ENCODE data around the gene MRPL12.
A peak's percentile ranks its signal among the peaks of the same experiment; 100 is the strongest.

The MRPL12 gene

DNA sequence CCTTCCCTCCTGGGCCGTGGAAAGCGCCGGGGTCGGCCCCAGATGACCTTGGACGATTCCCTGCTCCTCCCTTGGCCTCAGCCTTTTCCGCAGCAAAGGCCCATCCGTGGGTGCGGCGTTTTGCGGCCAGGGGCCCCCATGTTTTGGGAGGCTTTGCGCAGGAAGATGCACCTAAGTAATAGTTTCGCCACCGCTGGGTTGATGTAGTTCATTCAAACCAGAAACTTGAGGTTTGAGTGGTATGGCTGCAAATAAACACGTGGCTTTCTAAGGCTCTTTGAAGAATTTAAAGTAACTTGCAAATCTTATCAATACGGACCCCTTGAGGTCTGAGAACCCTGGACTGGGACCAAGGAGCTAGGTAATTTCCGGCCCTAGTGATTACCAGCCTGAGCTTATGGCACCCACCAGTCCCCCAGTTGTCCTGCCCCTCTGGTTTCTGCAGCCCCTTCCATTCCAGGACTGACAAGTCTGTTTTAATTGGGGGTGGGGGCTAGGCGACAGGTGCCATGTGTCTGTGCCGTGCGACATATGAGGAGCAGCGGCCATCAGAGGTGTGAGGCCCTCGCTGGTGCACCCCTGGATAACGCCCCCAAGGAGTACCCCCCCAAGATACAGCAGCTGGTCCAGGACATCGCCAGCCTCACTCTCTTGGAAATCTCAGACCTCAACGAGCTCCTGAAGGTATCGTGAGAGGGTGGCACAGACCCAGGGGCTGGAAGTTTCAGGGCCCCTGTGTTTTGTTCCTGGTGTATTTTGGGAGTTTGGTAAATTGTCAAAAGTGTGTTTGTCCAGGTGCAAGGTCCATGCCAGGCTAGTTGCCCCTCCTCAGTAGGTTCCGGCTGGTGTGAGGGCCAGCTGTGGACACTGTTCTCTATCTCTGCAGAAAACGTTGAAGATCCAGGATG, 834 bp downstream of the MRPL12 start:
- no peak for DNase-seq

DNA sequence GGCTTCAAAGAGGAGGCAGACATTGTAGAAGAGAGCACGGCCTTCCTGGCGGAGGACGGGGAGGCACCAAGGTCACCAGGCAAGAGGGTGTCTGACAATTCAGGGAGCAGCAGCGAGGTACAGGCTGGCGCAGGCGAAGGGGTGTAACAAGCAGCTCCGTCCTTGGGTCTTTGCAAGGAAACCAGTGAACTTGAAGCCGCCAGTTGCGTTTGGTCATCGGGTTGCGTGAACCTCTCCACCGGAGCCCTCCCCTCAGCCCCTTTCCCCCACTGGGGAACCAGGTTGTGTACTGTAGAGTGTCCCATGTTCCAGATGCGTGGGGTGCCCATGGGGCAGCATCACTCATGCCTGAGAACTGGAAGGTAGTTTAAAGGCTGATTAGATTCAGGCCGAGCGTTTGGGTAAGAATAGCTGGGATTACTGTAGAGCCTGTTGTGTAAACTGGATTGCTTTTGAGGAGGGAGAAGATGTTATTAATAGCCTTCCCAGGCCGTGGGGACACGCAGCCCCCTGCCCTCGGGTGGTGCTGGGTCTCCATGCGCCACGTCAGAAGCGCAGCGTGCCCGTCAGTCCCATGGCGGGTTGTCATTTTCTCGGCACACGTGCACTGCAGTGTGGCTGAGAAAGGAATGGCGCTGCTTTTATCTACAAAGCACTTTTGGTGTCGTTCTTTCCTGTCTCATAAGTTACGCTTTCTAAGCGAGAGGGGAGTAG, 2.5 kb downstream of the MRPL12 start:
- no peak for DNase-seq

DNA sequence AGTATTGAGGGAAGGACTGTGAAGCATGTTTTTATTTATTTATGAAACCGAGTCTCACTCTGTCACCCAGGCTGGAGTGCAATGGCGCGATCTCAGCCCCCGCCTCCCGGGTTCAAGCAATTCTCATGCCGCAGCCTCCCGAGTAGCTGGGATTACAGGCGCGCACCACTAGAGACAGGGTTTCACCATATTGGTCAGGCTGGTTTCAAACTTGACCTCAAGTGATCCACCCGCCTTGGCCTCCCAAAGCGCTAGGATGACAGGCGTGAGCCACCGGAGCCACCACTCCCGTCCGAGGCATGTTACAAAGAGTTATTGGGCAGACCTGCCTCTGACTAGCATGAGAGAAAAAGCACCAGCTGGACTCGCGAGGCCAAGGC, 3.1 kb downstream of the MRPL12 start:
- no peak for DNase-seq

DNA sequence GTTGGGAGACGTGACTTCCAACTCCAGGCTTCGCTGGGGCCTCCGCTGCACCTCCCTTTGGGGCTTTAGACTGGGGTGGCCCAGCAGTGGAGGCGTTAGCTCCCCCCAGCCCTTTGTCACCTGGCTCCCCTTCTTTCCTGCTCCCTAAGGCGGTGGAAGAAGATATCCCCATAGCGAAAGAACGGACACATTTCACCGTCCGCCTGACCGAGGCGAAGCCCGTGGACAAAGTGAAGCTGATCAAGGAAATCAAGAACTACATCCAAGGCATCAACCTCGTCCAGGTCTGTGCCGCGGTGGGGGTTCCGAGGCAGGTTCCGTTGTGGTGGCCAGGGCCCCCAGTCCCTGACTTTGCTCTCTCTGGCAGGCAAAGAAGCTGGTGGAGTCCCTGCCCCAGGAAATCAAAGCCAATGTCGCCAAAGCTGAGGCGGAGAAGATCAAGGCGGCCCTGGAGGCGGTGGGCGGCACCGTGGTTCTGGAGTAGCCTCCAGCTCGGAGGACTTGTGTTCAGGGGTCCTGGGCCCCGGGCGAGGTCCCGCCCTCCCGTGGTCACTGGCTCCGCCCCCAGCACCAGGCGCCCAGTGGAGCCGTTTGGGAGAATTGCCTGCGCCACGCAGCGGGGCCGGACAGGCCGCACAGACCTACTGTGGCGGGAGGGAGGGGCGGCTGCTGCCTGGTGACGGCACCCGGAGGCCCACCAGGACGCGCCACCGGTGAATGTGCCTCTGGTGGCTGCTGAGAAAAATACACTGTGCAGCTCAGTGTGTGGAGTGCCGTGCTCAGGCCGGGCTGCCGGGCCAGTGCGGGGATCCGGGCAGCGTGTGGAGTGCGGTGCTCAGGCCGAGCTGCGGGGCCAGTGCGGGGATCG, 3.8 kb downstream of the MRPL12 start:
- DNase-seq: no peak

DNA sequence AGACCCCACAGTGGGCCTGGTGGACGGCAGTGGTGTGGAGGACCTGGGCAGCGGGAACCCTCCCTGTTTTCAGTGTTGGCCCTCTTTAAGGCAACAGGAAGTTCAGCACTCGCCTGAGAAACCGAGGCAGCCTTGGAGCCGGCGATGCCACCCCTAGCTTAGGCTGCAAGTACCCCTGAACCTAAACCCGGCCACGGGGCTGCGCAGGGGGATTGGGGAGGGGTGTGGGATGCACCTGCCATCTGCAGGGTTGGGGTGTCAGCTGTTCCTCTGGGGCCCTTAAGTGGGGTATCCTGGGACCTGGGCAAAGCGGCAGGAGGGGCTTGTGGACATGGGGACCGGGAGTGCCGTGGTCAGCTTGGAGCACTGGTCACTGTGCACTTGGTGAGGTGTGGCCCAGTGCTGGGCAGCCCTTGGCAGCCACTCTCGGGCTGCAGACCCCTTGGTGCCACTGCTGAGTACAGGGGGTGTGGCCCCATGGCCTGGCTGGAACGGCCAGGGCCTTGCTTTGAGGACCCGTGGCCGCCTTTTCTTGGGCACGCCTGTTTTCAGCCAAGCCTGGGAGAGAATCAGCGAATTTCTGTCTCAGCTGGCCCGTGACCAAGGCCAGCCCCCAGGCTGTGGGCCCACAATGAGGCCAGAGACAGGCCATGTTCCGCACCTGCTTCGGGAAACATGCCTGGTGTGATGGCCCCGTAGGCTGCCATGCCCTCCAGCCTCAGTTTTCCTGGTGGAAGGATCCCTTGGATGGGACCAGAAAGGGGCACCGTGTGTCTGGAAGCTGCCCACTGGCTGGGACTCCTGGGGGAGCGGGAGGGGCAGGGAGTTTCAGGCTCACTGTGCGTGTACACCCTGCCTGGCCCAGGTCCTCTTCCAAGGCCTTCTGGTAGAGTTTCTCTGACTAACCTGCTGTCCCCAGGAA, 4.8 kb downstream of the MRPL12 start:
- DNase-seq: no peak

DNA sequence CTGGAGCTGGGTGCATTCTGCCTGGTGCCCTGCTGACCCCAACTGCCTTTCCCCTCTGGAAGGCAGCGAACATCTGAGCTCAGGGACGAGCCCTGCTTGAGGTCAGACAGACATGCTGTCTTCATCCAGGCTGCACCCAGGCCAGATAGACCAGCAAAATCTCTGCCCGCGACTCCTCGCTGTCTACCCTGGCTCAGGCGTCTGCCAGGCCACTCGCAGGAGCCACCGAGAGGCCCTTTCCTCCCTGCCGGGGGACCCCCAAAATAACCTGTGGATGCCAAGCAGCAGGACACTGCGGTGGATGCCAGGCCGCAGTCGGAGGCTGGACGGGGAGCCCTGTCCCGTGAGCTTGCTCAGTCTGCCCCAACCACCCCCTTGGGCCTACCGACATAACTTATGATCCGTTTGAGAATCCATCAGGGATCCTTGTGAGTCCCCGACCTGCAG, 5.6 kb downstream of the MRPL12 start:
- no peak for DNase-seq

DNA sequence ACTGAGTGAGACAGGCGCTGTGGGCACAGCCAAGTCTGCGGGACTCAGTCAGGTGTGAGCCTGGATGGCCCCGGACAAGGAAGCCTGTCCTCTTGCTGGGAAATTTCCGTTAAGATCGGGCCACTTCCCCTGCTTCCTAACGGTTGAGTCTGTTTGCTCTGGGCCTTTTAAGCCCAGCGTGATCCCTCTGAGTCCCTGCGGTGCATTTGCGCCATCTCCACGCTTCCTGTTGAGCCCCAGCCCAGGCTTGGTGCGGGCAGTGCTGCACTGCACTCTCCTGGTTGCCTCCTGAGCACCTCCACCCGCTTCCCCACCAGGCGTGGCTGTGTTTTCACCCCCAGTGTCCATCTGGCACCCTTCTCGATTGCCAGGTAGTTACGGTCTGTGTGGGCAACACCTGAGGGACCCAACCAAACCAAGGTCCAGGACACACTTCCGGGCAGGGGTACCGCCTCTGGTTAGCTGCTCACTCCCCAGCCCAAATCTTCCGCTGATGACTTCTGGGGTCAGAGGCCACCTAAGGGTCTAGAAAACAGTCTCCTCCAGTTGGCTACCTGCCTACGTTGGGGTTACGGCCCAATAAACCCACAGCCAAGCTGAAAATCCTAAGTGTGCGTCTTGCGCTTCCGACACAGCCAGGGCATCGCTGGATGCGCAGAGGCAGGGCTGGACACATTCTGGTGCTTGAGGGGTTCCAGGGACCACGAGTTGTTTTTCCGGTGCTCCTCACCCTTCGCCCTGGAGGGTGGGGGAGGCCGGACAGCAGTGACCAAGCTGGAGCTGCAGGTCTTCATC, 7.5 kb downstream of the MRPL12 start:
- peak; percentile 74 to 88 for DNase-seq

DNA sequence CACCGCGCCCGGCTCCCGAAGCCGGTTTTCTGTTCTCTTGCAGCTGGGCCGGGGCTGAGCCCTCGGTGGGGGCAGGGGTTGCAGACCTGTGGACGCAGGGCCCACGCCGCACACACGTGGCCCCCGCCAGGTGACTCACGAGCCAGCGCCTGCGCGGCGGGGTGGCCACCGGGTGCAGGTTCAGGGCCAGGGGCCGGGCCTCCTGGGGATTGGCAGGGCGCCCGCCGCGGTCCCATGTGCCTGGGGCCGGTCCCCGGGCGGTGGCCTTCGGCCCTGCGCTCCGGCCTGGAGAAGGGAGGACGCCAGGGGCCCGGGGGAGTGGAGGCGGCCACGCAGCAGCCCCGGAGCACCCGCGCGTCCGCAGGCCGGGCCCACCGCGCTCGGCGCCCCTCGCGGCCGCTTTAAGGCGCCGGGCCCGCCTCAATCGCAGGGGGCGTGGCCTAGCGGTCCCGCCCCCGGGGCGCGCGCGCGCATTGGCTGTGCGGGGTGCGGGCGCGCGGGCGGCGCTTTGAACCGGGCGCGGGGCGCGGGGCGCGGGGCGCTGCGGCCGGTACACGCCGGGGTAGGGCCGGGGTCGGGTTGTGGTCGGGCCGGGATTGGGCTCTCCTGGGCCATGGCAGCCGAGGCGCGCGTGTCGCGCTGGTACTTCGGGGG, 8.8 kb downstream of the MRPL12 start, which contains the start of gene SLC25A10:
Gene SLC25A10 (plus strand): TSS at position 471 of the 654 bp plus-strand sequence. CDS start 143 bp downstream, at position 614.
- peak; percentile 83 to 90 for DNase-seq

DNA sequence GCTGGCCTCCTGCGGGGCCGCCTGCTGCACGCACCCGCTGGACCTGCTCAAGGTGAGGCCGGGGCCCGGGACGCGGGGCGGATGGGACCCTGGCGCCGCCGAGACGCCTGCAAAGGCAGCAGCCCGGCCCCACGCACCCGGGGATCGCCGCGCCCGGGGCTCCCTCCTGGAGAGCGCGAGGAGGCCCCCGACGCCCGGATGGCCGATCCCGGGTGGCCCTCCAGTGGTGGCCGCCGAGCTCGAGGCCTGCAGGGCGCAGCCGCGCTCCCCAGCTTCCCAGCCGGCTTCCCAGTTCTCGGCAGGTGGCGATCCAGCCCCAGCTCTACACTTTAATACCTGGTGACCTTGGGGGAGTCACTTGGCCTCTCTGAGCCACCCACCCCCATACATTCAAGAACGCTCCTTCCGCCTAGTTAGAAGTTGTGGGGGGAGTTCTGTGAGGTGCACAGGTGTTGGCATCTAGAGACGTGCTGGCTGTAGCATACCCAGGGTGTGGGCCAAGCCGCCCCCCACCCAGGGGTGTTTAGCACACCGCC, 9.4 kb downstream of the MRPL12 start:
- peak; percentile 45 for DNase-seq

DNA sequence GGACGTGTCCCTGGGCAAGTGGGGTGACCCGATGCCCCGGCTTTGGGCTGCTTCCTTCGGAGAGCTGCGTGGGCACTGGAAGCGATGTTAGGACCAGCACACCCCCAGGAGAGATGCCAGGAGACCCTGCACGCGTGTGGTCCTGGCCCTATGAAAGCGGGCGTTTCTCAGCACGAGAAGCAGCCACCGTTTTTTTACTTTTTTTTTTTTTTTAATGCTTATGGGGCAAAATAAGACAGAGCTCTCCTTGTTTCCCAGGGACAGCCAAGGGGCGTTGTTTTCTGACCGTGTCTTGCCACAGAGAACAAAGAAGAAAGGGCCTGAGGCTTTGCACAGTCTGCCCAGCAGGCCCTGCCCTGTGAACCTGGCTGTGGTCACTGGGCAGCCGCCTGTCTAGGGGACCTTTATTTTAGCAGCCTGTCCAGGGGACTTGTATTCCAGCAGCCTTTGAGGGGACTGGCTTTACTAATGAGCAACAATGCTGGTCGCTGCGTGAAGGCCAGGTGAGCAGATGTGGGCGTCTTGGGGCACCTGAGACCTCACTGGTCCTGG, 9.9 kb downstream of the MRPL12 start:
- DNase-seq: peak in 1 of 2 experiments; percentile 22

DNA sequence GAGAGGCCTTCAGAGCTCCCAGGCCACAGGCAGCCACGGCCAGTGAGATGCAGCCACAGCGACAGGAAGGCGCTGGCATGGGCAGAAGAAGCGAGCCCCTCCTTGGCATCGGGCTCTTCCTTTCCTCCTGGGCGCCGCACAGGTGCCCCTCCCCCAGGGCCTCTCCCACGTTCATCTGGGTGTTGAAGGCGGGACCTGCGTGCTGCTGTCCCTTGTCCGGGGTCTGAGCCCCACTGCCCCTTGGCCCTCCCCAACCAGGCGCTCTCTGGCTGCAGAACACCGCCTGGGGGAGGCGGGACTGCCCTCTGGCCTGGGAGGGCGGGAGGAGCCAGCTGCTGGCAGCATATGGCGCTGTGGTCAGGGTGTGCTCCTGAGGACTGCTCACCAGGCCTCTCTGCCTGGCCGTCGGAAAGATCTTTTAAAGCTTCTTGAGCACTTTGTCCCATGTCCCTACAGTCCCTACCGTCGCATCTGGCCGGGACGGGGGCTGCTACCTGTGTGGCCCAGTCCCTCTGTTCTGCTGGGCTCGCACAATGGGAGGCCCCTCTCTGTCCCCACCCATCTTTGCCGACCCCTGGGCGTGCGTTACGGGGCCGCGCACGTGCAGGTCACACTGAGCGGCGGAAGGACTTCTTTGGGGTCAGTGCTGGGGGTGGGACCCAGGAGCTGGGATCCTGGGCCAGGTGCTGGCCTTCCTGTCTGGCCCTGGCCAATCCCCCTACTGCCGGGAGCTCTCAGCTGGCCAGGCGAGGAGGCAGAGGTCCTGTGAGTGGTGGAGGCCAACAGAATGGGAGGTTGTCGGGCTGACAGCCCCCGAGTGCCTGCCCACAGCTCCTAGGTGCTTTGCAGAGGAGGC, 10.6 kb downstream of the MRPL12 start:
- peak in 1 of 2 experiments; percentile 46 for DNase-seq

DNA sequence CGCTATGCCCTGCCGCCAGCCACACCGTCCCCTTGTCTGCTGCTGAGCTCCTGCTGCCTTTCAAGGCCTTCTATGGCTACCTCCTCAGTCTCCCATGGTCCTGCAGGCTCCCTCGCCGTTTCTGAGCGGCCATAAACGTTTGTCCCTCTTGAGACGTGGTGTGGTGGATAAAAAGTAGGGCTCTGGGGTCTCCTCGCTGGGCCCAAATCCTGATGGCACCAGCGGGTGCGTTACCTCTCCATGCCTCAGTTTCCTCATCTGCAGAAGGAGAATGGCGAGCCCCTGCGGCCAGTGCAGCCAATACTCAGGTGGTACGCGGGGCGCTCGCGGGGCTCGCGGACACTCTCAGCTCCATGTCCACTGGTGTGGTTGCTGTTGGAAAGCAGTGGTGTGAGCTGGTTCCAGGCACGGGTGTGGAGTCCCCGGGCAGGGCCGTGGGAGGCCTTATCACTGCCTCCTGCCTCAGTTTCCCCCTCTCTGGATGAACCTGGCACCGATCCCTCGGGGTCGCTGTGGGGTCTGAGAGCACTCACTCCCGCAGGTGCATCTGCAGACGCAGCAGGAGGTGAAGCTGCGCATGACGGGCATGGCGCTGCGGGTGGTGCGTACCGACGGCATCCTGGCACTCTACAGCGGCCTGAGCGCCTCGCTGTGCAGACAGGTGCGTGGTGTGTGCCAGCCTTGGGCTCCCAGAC, 11.4 kb downstream of the MRPL12 start:
- DNase-seq: no peak

DNA sequence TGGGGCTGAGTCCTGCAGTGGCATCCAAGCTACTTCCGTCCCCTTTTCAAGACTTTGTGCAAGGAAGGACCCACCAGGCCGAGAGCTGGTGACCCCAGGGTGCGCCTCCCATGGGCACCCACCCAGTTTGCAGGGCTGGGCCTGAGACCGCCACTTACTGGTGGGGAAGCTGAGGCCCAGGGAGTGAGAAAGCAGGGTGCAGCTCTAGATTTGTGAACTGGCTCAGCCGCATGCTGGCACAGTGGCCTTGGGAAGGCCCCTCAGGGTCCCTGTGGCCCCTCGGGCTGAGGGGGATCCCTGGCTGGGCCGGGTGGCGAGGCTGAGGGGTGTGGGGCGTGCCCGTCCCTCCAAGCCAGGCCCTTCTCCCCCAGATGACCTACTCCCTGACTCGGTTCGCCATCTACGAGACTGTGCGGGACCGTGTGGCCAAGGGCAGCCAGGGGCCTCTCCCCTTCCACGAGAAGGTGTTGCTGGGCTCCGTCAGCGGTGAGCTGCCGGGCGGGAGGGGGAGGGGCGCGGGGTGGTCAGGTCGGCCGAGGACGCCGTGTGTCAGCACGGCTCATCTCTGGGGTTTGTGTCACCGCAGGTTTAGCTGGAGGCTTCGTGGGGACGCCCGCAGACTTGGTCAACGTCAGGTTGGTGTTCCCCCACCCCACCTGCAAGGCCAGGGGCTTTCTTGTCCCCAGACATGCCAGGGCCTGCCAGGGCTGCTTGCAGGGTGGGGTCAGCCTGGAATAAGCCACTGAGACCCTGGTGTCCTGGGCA, 12.1 kb downstream of the MRPL12 start:
- DNase-seq: no peak

DNA sequence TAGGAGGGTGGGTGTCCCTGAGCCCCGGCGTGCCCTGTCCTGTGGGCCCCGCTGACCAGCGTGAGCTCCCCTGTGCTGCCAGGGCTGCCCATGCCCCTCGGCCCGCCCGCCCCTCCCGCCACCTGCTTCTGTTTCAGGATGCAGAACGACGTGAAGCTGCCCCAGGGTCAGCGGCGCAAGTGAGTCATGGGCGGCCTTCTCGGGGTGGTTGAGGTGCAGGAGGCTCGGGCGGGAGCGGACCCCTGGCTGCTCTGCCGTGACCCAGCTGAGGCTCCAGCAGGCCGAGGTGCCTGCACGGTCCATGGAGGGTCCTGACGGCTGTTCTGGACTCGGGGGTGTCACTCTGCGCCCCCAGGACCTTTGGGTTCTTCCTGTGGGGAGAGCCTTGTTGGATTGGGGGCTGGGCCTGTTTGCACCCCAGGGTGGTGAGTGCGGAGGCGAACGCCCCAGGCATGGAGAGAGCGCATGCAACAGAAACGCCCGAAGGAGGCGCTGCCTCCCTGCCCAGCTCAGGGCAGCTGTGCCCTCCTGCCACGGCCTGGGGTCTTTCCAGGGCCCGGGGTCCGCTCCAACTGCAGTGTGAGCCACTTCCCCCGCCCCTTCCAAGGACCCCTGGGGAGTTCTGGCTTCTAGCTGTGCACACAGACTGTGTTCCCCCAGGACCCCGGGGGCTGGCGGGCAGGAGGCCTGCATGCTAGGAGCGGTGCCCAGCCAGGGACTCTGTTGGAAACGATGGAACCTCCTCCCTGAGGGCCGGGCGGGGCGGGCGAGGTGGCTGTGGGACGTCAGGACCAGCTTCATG, 12.9 kb downstream of the MRPL12 start:
- DNase-seq: no peak

DNA sequence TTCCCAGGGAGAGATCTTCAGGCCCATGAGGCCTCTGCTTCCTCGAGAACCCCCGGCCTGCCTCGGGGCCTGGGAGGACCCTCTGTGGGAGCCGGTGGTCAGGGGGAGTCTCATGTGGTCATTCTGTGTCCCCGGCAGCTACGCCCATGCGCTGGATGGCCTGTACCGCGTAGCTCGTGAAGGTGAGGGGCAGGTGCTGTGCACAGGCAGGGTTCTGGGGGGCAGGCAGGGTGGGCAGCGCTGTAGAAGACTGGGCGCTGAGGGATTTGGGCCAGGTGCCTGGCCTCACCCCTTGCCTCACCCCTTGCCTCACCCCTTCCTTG, 13.5 kb downstream of the MRPL12 start:
- no peak for DNase-seq

DNA sequence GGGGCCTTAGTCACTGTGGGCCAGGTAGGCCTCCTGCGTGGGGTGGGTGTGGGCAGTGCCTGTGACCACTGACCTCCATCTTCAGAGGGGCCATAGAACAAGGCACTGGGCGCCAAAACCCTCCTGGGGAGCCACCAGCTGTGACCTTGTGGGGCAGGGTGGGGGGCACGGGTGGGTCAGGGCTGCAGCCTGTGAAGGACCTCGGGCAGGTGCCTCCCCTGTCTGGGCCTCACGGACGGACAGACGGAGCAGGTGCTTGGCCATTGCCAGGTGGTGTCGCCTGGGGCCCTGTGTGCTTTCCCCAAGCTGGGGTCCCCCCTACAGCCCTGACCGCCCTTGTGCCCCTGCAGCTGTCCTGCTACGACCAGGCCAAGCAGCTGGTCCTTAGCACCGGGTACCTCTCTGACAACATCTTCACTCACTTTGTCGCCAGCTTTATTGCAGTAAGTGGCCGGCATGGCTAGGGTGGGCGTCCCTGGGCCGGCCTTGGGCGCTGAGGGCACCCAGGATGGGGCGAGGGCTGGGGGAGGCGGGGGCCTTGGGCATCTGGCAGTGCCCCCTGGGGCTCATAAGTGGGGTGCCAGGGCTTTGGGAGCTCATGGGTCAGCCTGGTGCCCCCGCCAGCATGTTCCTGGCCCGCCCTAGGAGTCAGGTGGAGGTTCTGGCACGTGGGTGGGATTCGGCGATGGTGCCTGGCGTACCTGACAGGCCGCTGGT, 14.0 kb downstream of the MRPL12 start:
- DNase-seq: no peak

All from NCI-H2081 (cell line).